Measurements from ENCODE around the gene AUH.
A peak's percentile ranks its signal among the peaks of the same experiment; 100 is the strongest.
"Not testable (repeated sequence)": the region's sequence is repeated elsewhere in the genome, so short reads cannot be mapped to it uniquely, and the experiment has no call there.

The AUH gene, protein sequence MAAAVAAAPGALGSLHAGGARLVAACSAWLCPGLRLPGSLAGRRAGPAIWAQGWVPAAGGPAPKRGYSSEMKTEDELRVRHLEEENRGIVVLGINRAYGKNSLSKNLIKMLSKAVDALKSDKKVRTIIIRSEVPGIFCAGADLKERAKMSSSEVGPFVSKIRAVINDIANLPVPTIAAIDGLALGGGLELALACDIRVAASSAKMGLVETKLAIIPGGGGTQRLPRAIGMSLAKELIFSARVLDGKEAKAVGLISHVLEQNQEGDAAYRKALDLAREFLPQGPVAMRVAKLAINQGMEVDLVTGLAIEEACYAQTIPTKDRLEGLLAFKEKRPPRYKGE

DNA sequence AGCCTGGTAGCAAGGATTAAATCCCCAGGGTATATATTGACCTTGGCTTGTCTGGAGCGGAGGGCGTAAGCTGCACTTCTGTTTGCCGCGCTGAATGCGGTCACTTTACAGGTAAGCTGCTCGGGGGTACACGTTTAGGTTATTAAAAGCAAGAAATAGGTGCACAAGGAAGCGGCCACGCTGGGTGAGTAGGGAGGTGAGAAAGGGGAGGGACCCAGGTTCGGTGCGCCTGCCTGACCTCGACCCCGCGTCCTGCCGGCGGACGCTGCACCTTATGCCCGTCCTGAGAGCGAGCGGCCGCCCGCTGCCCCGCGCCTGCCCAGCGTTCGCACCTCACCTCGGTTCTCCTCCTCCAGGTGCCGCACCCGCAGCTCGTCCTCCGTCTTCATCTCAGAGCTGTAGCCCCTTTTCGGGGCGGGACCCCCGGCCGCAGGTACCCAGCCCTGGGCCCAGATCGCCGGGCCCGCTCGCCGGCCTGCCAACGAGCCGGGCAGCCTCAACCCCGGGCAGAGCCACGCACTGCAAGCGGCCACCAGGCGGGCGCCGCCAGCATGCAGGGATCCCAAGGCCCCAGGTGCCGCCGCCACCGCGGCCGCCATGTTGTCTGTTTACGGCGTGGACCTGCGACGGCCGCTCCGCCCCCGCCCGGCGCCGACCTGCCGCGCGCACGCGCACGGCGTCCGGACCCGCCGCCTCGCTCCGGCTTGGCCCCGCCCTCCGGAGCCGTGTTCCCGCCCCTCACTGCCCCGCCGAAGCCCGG is at the start of gene AUH:
AUH (minus strand) TSS at position 628 of the 760 bp plus-strand sequence; CDS start at position 599, 29 bp downstream.
- DNase-seq (ENCODE audit: low read depth in 2 of 2): peak; percentile 64 to 74

DNA sequence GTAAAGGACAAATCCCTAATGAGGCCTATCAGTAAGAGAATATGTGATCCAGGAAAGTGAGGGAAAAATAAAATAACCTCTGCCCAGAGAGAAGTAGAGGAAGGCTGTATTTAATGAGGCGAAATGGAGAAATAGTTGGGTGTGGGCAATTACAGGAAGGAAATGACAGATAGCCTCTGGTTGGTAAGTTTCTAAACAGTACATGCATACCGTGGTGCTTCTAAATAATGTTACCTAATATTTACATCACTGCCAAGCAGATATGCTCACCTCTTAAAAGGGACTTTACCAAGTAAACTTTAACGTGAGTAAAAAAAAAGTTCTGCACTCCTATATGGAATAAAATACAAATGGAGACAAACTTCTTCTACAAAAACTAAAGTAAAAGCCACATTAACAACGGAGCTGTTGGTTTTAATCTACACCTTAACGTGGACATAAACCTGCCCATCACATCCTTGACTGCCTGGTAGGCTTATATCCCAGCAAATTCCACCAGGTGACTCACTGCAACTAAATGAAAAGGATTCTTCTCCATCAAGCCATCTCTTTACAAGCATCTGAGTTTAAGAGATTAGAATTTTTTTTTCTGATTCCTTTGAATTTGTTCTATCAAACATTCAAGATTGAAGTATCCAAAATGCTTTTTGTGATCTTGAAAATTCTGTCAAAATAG is 49.5 kb upstream of the AUH start:
- no peak for DNase-seq (ENCODE audit: low read depth in 2 of 2)

DNA sequence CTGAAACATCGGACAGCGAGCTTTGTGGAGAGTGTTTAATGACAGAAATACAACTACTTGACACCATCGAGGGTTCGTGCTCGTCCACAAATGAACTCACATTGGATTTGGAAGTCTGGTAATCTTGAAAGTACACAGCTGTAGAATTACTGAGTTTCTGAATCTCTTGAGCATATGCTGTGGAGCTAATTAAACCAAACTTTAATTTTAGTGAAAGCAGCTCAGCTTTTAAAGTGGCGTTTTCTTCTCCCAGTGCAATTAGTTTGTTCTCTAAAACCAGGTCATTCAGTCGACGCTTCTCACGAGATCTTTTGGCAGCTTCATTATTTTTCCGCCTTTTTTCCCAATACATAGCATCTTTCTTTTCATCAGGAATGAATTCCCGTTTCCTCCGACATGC is 48.4 kb upstream of the AUH start:
- no peak for DNase-seq (ENCODE audit: low read depth in 2 of 2)

DNA sequence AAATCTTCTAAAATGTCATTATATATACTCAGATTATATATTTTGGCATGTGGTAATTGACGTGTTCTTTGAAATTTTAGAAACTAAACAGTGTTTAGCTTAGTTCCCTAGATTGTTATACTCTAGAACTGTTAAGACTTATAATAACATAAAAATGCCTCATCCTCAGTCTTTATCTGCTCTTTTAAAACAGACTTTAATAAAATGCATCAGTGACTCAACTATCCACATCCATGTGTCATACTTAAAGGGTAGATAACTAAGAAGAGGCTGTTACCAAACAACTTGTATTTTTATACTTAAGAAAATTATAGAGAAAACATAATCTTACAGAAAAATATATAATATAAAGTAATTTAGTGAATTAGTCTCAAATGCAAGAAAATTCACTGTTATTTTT is 46.8 kb upstream of the AUH start:
- no peak for DNase-seq (ENCODE audit: low read depth in 2 of 2)

DNA sequence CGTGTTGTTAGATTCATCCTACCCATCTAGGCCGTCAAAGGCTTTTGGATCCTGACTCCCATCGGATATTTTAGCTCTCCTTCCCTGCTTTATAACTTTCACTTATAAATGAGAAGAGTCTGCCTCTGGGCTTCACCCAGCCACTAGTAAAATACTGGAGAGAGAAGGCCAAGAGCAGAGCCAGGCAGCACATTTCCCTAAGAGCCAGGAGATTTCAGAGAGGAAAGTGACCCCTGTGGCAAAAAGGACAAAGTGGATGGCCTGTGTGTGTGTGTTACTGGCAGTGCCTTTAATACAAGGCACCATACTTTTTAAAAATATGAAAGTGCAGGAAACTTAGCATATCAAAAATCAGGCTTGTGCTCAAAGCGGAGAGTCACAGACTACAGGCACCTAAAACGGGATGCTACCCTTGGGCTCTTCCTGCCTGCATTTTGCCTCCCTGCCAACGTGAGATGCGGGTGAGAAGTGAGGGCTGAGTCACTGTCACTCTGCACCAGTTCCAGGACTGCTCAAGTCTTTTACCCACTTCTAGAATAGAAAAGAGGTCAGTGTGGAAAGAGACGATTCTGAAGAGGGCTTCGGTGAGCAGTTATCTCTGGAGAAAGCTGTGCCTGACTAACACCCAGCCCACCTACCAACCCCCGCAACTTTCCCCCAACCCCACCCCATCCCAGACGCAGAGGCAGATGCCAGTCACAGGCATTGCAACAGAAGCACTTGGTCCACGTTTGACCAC is 46.0 kb upstream of the AUH start:
- no peak for DNase-seq (ENCODE audit: low read depth in 2 of 2)

DNA sequence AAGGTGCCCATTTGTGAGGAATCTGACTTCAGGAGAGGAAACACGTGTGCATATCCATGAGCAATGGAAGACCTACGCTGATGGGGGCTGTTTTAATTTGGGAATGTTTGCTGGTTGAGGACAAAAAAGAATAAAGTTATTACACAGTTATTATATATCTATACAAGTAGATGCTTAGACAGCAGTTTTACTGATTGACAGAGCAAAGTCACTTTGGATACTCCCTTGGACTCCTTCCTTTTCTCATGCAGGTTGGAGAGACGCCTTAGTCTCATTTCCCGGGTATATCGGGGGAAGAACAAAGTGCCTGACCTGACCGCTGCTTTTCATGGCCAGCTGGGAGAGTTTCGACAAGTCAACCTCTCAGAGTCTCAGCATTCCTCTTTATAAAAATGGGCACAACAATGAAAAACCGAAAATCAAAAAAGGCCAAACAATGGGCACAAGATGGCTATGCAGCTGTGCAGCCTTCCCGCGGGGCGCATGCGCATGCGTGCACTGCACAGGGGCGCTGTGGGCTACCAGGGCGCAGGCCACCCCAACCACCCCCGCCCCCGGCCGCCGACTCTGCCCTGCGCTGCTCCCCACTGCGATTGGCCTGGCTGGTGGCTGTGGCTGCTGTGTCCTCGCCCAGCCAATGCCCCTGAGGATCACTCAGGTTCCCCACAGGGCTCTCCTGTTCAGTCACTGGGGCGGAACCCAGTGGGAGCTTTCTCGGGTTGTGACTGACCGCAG is 43.8 kb upstream of the AUH start:
- DNase-seq (ENCODE audit: low read depth in 2 of 2): no peak

DNA sequence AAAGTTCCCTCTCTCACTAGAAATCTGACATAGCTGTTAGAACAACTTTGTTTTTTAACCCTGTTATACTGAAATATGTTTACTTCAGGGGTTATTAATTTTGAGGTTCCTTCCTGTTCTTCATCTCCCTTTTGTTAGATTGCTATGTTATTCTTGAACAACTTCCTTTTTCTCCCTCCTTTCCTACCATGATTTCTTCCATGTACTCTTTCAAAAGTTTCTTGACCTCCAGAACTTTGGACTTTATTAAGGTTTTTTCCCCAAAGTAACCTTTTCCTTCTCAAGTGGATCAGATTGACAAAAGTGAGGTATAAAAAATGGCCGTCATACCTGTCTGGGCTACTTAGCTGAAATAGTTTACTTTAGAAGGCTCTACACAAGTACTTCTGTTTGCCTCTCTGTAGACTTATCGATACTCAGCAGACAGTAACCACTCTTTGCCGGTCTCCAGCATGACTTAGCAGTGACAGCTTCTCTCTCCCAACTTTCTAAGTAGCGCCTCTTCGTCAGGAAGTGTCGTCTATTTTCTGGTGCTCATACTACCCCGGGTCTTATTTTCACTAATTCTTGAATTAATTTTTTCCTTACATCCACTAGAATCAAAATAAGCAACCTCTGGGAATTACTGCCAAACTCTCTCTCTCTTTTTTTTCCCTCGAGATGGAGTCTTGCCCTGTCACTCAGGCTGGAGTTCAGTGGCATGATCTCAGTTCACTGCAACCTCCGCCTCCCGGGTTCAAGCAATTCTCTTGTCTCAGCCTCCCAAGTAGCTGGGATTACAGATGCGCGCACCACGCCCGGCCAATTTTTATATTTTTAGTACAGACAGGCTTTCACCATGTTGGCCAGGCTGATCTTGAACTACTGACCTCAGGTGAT is 42.2 kb upstream of the AUH start:
- DNase-seq (ENCODE audit: low read depth in 2 of 2): no peak

DNA sequence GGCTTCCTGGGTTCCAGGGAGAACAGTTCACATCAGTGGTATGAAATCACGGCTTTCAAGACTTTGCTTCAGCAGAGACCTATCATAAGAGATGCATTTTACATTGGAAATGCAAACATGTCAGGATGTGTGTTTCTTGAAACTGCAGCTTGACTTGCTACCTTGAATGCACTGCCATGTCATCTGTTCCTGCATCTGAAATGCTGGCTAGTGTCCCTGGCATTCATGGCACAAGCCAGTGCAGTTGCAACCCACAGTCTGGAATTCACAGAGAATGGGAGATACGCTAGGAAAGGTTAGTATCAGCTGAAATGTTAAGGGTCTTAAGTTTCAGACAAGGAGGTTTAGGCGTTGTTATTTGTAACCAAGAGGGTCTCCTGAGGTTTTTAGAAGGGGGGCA is 37.2 kb upstream of the AUH start:
- no peak for DNase-seq (ENCODE audit: low read depth in 2 of 2)

DNA sequence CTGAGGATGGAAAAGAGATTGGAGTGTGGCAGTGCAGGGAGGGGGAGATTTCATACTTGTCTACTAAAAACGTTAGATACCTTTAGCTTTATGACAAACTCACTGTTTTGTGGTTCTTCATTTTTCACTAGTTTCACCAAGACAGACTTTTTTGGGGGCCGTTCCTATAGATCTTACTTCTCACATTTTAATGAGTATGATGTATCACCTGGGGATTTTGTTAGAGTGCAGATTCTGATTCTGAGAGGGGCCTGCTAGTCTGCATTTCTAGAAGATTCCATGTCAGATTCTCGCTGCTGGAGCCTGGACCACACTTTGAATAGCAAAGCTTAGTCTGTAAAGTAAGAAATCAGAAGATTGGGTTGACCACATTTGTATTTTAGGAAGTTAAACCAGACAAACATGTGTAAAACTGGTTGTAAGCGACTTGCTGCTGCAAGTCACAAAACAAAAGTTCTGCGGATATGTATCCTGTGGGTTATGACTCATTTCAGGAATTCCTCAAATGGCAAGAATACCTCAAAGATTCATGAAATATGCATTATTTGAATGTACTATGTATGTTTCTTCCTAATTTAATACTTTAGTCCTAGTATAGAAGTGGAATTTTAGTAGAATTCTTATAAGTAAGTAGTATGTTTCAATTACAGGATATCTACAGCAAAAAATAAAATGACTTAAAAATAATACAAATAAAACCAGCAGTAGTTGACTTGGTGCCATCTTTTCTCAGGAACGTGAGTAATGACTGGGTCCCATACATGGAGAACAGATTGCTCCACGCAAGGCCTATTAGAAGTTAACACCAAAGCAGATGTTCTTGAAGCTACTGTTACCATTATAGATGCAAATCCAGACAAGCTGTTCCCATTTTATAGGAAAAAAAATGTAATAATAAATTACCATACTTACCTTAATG is 34.1 kb upstream of the AUH start:
- DNase-seq (ENCODE audit: low read depth in 2 of 2): no peak

DNA sequence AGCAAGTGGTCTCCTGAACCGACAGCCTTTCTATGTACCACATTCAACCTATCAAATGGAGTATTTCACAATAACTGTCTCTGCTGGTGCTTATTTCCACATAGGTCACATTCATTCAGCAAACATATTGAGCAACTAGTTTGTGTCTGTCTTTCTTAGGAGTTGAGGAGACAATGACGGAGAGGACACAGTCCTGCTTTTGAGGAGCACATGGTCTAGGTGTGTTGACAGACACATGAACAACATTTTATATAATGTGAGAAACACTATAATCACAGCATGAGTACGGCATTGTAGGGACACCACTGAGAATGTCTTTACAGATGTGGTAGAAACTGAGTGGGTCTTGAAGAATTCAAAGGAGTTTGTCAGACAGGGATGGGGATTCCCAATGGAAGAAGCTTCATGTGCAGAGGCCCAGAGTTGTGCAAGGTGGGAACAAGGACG is 33.4 kb upstream of the AUH start:
- DNase-seq (ENCODE audit: low read depth in 2 of 2): no peak

DNA sequence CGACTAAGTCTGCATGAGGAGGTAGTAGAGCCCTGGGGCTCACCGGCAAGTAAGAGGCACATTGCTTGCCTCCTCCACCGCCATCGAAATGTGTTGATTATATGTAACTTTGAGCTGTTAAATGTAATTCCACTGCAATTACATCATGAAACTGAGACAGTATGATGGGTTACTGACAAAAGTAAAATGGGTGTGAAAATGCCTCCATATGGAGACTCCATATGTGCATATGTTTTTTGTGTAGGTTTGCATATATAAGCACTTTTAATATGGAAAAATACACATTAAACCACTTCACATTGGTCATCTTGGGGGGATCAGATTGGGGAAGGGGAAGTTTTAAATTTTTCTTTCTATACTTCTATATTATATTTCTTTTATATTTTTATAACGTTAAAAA is 32.1 kb upstream of the AUH start:
- DNase-seq (ENCODE audit: low read depth in 2 of 2): no peak

DNA sequence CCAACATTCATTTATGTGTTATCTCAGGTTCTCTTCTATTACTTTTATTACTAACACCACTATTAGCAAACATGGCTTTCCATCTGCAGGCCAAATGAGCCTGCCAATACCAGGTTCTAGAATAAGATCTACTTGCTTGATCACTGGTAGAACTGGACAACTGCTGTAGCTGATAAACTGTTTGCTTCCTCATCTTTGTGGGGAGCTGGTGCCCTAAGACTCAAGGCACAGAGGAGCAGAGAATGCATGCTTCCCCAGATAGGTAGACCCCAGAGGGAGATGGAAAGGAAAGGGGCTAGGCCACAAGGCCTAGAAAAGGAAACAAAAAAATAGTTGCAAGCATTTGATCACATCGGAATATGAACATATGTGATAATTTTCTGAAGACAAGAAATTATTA is 30.7 kb upstream of the AUH start:
- no peak for DNase-seq (ENCODE audit: low read depth in 2 of 2)

DNA sequence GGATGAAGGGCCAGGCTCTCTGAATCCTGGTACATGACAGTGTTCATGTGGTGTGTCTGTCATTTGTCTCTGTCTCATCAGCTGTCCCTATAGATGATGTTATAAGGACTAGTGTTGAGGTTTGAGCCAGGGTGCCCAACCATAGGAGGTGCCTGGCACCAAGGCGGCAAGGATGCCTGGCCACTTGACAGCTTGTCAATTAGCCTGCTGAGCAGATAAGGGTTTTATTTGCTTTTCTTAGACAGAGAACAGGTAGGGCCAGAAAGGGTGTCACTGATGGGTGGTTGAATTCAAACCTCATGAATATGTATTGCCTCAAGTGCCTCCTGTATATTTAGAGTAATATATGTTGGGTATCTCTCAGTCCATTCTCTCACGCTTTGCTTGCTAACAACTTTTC is 30.1 kb upstream of the AUH start:
- DNase-seq (ENCODE audit: low read depth in 2 of 2): no peak

DNA sequence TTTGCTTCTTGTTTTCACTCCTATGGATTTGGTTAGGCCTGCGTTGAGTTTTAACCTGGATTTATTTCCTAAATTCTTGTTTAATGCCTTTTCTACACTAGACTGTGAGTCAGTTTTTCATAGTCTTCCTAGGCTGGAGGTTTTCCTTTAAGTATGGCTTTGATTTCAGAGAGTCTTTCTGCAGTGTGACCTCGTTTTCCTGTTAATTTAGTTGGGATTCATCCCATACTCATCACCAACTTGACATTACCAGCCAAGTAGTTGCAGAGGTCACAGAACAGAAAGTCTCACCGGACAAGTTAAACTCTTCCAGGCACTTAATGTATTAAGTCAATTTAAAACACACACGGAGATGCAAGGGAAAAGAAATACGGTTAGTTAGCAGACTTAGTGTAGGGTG is 29.7 kb upstream of the AUH start:
- no peak for DNase-seq (ENCODE audit: low read depth in 2 of 2)

DNA sequence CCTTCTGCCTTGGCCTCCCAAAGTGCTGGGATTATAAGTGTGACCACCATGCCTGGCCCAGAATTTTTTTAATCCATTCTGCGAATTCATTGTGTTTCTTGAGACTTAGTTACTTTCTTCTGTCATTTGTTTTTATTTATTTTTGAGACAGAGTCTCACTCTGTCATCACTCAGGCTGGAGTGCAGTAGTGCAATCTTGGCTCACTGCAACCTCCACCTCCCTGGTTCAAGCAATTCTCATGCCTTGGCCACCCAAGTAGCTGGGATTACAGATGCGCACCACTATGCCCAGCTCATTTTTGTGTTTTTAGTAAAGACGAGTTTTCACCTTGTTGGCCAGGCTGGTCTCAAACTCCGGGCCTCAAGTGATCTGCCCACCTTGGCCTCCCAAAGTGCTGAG is 28.0 kb upstream of the AUH start:
- not testable (repeated sequence) for DNase-seq (ENCODE audit: low read depth in 2 of 2)

DNA sequence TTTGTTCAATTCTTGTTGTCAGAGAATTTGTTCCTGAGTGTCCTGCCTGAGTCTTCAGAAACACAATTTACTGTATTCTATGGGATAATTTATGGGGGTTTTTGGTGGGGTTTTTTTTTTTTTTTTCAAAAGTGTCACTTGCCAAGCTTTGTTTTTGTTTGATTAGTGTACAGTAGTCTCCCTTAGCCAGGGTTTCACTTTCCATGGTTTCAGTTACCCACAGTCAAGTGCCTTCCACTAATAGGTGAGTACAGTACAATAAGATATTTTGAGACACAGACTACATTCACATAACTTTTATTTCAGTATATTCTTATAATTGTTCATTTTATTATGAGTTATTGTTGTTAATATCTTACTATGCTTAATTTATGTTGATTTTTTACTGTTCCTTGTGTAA is 25.0 kb upstream of the AUH start:
- no peak for DNase-seq (ENCODE audit: low read depth in 2 of 2)

DNA sequence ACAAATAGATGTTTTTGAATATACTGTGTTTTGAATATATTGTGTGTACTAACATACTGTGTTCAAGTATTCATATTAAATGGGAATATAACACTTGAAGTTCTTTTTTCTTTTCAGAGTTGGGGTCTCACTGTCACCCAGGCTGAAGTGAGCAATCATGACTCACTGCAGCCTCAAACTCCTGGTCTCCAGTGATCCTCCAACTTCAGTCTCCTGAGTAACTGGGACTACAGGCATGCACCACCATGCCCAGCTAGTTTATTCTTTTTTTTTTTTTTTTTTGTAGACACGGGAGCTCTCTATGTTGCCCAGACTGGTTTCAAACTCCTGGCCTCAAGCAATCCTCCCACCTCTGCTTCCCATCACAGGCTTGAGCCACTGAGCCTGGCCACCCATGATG is 23.2 kb upstream of the AUH start:
- DNase-seq (ENCODE audit: low read depth in 2 of 2): no peak

DNA sequence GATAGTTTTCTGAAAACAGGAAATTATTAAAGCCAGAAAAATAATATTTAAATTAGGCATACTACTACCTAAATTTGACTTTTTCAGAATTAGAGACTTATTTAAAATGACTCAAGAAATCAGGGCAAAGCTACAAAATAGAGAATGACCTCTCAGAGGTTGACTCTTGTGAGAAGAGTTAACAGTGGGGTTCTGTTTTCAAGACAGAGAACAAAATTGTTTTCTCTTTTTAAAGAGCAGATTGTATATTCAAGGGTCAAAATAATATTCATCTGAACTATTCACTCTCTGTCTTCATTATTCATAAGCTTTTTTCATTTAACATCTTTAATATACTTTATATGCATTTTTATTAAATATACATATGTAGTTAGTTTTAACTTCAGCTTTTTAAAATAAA is 21.9 kb upstream of the AUH start:
- no peak for DNase-seq (ENCODE audit: low read depth in 2 of 2)

DNA sequence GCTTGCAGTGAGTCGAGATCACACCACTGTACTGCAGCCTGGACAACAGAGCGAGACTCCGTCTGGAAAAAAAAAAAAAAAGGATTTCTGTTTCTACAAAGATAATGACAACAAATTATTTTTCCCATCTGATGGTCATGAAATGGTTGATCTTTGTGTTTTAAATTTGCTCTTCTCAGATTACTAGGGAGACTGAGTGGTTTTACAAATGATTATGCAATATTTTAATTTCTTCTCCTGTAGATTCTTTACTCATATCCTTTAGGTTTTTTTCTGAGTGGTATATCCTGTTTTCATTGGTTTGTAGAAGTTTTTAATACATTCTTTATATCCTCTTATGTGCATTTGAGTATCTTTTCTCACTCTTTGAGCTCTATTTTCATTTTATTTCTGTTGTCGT is 20.6 kb upstream of the AUH start:
- no peak for DNase-seq (ENCODE audit: low read depth in 2 of 2)
